ENCODE measurements around the gene TOR3A. TPM values are rescaled to one million over a fixed set of nuclear protein-coding genes. Genes with fewer than 3 reads are reported as not detected.

TOR3A gene
- total RNA-seq, 4 donors from 2014 or later: 17.8 to 40.5 (median 31.4) TPM

DNA sequence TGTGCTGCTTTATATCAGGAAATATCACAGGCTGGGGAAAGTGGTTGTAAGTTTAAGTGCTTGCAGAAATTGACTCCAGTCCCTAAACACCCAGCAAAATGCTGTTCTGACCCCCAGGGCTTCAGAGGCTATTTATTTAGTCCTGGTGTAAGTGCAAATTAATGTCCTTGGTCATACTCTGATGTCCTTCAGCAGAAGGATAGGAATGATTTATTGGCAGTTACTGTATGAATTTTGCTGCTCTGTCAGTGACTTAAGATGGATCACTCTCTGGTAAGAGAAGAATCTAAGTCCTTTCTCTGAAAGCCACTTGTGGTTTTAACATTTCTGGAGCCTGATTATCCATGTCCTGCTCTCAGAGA lies 34.3 kb upstream of the TOR3A start:
- Histone ChIP-seq H3K36me3 (peaks cover 0 to 23% of the 10 kb centered on the region in 2 donors), H3K4me1 (peaks cover 0 to 18% (median 0%) of the 10 kb centered on the region in 3 donors), H3K27me3 (no peaks in the 10 kb centered on the region), H3K9me3 (no peaks in the 10 kb centered on the region), H3K27ac (no peak overlapping the region), H3K4me3 (no peak overlapping the region)
- TF ChIP-seq POLR2AphosphoS5 (IDR thresholded peaks at IDR 0.05) (no peak), EP300 (IDR thresholded peaks at IDR 0.05) (no peak), POLR2A (IDR thresholded peaks at IDR 0.05) (no peak)
- TF ChIP-seq, protein P1, sequence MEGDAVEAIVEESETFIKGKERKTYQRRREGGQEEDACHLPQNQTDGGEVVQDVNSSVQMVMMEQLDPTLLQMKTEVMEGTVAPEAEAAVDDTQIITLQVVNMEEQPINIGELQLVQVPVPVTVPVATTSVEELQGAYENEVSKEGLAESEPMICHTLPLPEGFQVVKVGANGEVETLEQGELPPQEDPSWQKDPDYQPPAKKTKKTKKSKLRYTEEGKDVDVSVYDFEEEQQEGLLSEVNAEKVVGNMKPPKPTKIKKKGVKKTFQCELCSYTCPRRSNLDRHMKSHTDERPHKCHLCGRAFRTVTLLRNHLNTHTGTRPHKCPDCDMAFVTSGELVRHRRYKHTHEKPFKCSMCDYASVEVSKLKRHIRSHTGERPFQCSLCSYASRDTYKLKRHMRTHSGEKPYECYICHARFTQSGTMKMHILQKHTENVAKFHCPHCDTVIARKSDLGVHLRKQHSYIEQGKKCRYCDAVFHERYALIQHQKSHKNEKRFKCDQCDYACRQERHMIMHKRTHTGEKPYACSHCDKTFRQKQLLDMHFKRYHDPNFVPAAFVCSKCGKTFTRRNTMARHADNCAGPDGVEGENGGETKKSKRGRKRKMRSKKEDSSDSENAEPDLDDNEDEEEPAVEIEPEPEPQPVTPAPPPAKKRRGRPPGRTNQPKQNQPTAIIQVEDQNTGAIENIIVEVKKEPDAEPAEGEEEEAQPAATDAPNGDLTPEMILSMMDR (IDR thresholded peaks at IDR 0.05): no peak
- no peak for ATAC-seq

DNA sequence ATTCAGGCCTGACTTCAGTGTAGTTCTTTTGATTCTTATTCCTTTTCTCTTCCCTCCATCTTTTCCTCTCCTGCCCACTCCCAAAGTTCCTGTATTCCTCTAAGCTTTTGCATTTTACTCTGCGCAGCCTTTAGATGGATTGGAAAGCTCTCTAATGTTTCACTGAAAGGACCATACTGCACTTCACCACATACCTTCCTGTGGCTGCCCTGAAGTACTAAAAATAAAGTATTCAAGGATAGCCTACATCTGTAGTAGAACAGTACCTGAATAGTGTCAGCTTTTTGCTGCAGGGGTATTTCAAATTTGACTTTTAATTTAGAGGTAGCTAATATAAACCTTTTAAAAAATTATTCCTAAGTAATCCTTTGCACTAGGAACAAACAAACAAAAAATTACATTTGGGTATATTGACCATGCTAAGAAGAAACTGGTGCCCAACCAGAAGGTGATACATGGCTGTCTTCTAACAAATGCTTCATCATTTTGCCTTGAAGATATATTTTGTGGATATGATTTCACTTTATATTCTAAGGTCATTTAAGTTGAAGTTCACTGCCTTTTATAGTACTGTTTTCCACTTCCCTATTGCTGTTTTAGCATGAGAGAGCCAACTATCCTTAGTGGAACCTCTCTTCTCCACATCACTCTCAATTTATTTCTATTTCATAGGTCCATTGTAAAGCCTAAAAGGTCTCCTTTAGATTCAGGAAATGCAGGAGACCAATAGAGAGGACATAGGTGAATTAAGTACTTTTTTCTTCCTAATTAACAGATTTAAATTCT lies 33.3 kb upstream of the TOR3A start:
- ATAC-seq: no peak
- Histone ChIP-seq H3K27ac (no peak overlapping the region), H3K4me3 (no peak overlapping the region), H3K4me1 (peaks cover 0 to 18% (median 0%) of the 10 kb centered on the region in 3 donors), H3K27me3 (no peaks in the 10 kb centered on the region), H3K36me3 (peaks cover 0 to 23% of the 10 kb centered on the region in 2 donors), H3K9me3 (no peaks in the 10 kb centered on the region)
- WGBS, 2 donors (ENCODE audit: low coverage in 1 of 2): 83% methylated on average over 1 of the region's 1 CpG
- TF ChIP-seq POLR2A (IDR thresholded peaks at IDR 0.05) (no peak), EP300 (IDR thresholded peaks at IDR 0.05) (no peak), POLR2AphosphoS5 (IDR thresholded peaks at IDR 0.05) (no peak)
- TF ChIP-seq, protein P1 (IDR thresholded peaks at IDR 0.05): no peak

DNA sequence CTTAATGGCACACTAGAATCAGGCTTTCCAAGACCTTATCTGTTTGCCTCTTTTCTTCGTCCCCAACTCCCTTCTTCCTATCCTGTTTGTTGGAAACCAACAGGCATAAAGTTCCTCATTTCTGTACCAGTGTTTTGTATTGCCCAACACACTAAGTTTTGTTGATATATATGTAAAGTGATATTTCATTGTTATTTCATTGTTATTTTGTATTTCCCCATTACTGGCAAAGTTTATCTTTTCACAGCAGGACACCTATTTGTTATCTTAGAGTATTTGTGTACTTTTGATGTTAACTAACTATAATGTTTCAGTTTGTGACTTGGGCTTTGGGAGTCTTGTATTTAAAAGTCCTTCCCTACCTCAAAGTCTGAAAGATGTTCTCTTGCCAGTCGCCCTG lies 29.1 kb upstream of the TOR3A start:
- Histone ChIP-seq H3K4me3 (no peak overlapping the region), H3K9me3 (no peaks in the 10 kb centered on the region), H3K4me1 (peaks cover 0 to 8% (median 0%) of the 10 kb centered on the region in 3 donors), H3K27me3 (no peaks in the 10 kb centered on the region), H3K27ac (no peak overlapping the region), H3K36me3 (peaks cover 0 to 43% of the 10 kb centered on the region in 2 donors)
- ATAC-seq: no peak
- WGBS, 2 donors (ENCODE audit: low coverage in 1 of 2): 91 to 93% methylated on average over 1 to 2 of the region's 2 CpGs
- no peak for TF ChIP-seq EP300 (IDR thresholded peaks at IDR 0.05)
- TF ChIP-seq POLR2AphosphoS5 (IDR thresholded peaks at IDR 0.05): no peak
- no peak for TF ChIP-seq POLR2A (IDR thresholded peaks at IDR 0.05)
- TF ChIP-seq, protein P1 (IDR thresholded peaks at IDR 0.05): no peak

DNA sequence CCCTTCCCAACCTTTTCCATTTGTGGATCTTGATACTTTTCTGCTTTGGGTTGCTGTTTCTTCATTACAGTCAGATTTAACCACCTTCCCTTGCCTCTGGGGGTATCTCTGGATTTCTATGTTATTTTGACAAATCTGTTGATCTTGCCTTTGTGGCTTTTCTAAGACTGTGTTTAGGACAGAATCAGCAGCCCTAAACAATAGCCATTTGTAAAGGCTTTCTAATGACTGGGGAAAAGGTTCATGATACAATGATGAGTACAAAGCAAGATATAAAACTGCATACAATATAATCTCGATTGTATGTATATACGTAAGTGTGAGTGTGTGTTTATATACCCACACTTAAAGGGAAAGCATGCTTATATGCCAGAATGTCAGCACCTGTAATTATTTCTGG lies 28.4 kb upstream of the TOR3A start:
- Histone ChIP-seq H3K4me3 (no peak overlapping the region), H3K9me3 (no peaks in the 10 kb centered on the region), H3K36me3 (peaks cover 0 to 47% of the 10 kb centered on the region in 2 donors), H3K27me3 (no peaks in the 10 kb centered on the region), H3K4me1 (peaks cover 0 to 1% (median 0%) of the 10 kb centered on the region in 3 donors), H3K27ac (no peak overlapping the region)
- 71 to 79% methylated on average over 2 of the region's 2 CpGs for WGBS, 2 donors (ENCODE audit: low coverage in 1 of 2)
- ATAC-seq: no peak
- TF ChIP-seq, protein P1 (IDR thresholded peaks at IDR 0.05): no peak
- TF ChIP-seq POLR2AphosphoS5 (IDR thresholded peaks at IDR 0.05): no peak
- no peak for TF ChIP-seq EP300 (IDR thresholded peaks at IDR 0.05)
- no peak for TF ChIP-seq POLR2A (IDR thresholded peaks at IDR 0.05)

DNA sequence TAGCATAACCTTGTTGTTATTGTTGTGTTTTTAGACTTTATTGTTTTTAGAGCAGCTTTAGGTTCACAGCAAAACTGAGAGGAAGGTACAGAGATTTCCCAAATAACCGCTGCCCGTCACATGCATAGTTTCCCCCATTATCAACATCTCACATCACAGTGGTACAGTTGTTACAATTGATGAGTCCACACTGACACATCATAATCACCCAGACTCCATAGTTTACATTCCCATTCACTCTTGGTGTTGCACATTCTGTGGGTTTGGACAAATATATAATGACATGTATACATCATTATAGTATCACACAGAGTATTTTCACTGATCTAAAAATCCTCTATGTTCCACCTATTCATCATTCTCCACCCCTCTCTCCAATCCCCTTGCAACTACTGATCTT lies 25.9 kb upstream of the TOR3A start:
- Histone ChIP-seq H3K36me3 (peaks cover 0 to 46% of the 10 kb centered on the region in 2 donors), H3K27ac (no peak overlapping the region), H3K4me3 (no peak overlapping the region), H3K9me3 (no peaks in the 10 kb centered on the region), H3K4me1 (no peaks in the 10 kb centered on the region), H3K27me3 (no peaks in the 10 kb centered on the region)
- ATAC-seq: no peak
- TF ChIP-seq POLR2A (IDR thresholded peaks at IDR 0.05): no peak
- TF ChIP-seq, protein P1 (IDR thresholded peaks at IDR 0.05): no peak
- TF ChIP-seq POLR2AphosphoS5 (IDR thresholded peaks at IDR 0.05): no peak
- no peak for TF ChIP-seq EP300 (IDR thresholded peaks at IDR 0.05)
- 88 to 96% methylated on average over 2 of the region's 2 CpGs for WGBS, 2 donors (ENCODE audit: low coverage in 1 of 2)
